TTC549 (cell line): ENCODE data around the gene PAX9.

Experiments used
- FAIRE-seq: peaks from 2 replicates; lab custom pipeline; 2012; peaks lifted over from hg19 to GRCh38; lab: Jason Lieb, UNC

The PAX9 gene

GRCh38 chr14:36661506-36662257 lies at the start of gene PAX9:
Gene PAX9, plus strand, starts transcription at chr14:36661860. Its CDS starts 230 bp downstream, at chr14:36662090.
- FAIRE-seq, result no peak

- FAIRE-seq, result no peak
Observed at GRCh38 chr14:36617824-36618223, 43.8 kb upstream of the PAX9 start.

GRCh38 chr14:36618641-36619040 lies 43.0 kb upstream of the PAX9 start:
- no peak for FAIRE-seq

GRCh38 chr14:36619131-36619530 lies 42.5 kb upstream of the PAX9 start:
- no peak for FAIRE-seq

- FAIRE-seq, result no peak
Observed at GRCh38 chr14:36619853-36620252, 41.8 kb upstream of the PAX9 start.

- FAIRE-seq, result no peak
Observed at GRCh38 chr14:36625014-36625413, 36.6 kb upstream of the PAX9 start.

GRCh38 chr14:36625436-36625835 lies 36.2 kb upstream of the PAX9 start:
- FAIRE-seq, result no peak

GRCh38 chr14:36626151-36626550 lies 35.5 kb upstream of the PAX9 start:
- FAIRE-seq, result no peak

- FAIRE-seq, result no peak
Observed at GRCh38 chr14:36627981-36628380, 33.7 kb upstream of the PAX9 start.

- FAIRE-seq, result no peak
Observed at GRCh38 chr14:36633580-36633979, 28.1 kb upstream of the PAX9 start.

GRCh38 chr14:36646664-36647416 lies 14.8 kb upstream of the PAX9 start:
- FAIRE-seq, result no peak

- FAIRE-seq, result no peak
Observed at GRCh38 chr14:36647417-36647823, 14.2 kb upstream of the PAX9 start.

- FAIRE-seq, result no peak
Observed at GRCh38 chr14:36647824-36648753, 13.6 kb upstream of the PAX9 start.

GRCh38 chr14:36649872-36650650 lies 11.6 kb upstream of the PAX9 start:
- no peak for FAIRE-seq

GRCh38 chr14:36652542-36653201 lies 9.0 kb upstream of the PAX9 start:
- FAIRE-seq, result no peak

GRCh38 chr14:36653413-36653812 lies 8.2 kb upstream of the PAX9 start:
- FAIRE-seq, result no peak

GRCh38 chr14:36653962-36654793 lies 7.5 kb upstream of the PAX9 start:
- FAIRE-seq, result no peak

GRCh38 chr14:36654794-36655381 lies 6.8 kb upstream of the PAX9 start:
- FAIRE-seq, result no peak

GRCh38 chr14:36655571-36655962 lies 6.1 kb upstream of the PAX9 start:
- FAIRE-seq, result no peak
